SIG-M5 treated with dmso at 0.1 percent for 504 hours (cell line): ENCODE measurements around the gene CBX6.
"Not testable (repeated sequence)": the region's sequence is repeated elsewhere in the genome, so short reads cannot be mapped to it uniquely, and the experiment has no call there.

Source experiments
- DNase-seq: peaks from one replicate; lab custom pipeline; 2025; ENCODE audit not compliant: unreplicated experiment; lab: John Stamatoyannopoulos, UW

The CBX6 gene

DNA sequence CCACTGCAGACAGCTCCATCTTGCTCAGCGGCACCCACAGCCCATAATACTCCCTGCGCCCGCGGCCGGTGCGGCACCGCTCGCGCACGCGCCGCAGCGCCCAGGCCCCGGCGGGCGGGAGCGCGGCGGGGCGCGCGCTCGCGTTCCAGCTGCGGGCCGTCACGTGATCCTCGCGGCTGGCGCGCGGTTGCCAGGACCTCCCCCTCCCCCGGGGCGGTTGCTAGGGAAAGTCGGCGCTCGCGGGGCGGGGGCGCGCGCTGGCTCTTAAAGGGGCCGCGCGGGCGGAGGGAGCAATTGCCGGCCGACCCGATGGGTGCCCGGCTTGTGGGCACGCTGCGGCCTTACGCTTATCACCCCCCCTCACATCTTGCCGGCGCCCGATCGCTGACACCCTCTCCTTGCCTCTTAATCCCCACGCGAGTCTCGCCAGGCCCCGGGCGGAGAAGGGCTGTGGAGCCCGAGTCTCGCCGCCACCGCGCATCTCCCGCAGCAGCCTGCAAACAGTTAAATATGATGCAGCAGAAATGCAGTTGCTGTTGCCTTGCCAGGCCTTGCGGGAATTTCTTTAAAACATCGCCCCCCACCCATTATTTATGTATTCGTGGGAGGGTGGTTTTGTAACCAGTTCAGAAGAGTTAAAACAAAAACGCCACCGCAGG, at the start of gene CBX6:
CBX6 (minus strand) TSS at position 45 of the 659 bp plus-strand sequence; CDS start at position 19, 26 bp downstream.
- peak; percentile 83 for DNase-seq

DNA sequence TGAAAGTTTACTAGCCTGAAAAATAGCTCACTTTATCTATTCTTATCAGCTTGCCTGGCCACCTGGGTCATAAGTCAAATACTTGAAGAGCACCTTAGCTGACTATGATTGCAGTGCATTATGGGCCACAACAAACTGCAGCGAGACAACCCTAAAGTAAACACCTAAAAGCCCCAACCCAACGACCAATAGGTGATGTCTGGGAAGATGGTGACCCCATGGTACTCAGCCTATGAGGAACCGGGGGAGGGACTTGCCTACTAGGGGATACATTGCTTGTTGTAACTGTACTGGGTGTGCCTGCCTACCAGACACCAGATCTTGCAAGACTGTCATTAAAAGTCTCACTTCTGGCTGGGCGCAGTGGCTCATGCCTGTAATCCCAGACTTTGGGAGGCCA, 49.8 kb upstream of the CBX6 start:
- DNase-seq = no peak

DNA sequence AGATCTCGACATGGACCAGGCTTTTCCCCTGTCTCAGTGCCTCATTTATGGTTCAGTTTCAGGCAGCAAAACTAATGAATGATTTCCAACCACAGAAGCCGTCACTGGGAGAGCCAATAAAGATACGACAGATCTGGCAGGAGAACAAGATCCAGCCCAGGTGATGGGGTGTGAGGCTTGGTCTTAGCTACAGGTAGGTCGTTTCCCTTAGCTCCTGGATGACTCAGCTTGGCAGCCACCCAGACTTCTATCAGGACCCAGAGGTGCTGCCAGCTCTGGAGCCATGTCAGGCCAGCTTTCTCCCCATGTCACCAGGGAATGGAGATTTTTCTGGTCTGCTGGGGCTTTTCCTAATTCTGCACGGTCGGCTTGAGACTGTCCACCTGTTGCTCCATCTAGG, 49.1 kb upstream of the CBX6 start:
- no peak for DNase-seq

DNA sequence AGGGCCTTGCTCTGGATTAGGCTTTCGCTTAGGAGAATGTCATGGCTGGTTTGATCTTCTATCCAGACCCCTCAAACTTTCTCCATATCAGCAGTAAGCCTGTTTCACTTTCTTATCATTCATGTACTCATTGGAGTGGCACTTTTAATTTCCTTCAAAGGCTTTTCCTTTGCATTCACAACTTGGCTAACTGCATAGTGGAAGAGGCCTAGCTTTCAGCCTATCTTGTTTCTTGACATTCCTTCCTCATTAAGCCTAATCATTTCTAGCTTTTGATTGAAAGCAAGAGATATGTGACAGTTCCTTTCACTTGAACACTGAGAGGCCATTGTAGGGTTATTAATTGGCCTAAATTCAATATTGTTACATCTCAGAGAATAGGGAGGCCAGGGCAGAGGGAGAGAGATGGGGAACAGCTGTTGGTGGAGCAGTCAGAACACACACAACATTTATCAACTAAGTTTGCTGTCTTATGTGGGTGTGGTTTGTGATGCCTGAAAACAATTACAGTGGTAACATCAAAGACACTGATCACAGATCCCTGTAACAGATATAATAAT, 47.7 kb upstream of the CBX6 start:
- no peak for DNase-seq

DNA sequence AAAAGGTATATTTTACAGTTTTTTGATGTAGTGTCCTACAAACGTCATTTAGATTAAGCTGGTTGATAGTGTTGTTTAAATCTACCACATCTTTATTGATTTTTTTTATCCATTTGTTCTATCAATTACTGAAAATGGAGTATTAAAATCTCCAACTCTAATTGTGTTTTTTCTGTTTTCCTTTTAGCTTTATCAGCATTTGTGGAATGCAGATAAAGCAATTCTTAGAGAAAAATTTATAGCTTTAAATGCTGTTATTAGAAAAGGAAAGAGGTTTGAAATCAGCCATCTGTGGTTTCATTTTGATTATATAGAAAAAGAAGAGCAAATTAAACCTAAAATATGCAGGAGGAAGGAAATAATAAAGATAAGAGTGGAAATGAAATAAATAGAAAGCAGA, 39.4 kb upstream of the CBX6 start:
- no peak for DNase-seq

DNA sequence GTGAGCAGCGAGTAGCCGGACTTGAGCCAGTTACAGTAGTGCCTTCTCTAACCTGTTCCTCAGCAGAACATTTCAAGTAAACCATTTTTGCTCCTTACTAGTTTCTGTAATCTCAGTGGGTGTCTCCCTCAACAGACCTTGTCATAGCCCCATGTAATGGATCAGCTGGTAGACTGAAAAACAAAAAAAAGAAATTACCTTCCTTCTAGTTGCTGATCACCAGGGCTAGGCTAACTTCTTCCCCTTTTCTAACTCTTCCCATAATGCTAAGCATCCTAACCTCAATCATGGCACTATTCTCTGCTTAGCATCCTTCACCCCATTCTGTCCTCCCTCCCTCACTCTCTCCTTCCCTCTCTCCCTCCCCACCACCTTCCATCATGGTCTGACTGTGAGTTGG, 35.8 kb upstream of the CBX6 start:
- no peak for DNase-seq

DNA sequence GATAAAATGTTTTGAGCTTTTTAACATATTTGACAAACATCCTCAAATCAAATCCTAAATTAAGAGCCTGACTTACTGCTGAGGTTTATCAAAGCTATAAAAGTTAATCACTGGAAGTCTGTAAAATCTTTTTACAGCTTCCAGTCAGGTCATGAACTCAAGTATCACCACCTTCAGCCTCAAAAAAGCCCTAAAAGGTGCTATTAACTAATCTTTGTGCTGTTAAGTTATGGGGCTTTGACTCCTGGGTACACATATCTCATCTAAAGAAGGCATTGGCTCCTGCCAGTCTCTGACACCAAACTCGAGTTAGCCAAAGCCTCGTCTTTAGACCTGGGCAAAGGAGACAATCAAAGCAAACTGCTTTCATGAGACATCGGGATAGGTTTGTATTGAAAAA, 34.0 kb upstream of the CBX6 start:
- no peak for DNase-seq

DNA sequence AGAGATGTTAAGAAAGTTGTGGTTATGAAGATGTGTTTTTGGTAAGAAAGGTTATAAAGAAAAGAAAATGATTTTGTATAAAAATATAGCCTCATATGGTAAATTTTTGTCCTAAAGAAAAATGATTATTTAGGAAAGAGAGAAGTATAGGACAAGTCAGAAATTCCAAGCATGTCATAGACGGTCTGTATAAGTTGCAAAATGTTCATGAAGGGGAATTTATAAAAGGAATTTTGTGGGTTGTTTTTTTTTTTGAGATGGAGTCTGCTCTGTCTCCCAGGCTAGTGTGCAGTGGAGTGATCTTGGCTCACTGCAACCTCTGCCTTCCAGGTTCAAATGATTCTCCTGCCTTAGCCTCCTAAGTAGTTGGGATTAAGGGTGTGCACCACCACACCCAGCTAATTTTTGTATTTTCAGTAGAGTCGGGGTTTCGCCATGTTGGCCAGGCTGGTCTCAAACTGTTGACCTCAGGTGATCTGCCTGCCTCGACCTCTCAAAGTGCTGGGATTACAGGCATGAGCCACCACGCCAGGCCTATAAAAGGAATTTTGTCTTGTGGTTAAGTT, 32.1 kb upstream of the CBX6 start:
- DNase-seq = not testable (repeated sequence)

DNA sequence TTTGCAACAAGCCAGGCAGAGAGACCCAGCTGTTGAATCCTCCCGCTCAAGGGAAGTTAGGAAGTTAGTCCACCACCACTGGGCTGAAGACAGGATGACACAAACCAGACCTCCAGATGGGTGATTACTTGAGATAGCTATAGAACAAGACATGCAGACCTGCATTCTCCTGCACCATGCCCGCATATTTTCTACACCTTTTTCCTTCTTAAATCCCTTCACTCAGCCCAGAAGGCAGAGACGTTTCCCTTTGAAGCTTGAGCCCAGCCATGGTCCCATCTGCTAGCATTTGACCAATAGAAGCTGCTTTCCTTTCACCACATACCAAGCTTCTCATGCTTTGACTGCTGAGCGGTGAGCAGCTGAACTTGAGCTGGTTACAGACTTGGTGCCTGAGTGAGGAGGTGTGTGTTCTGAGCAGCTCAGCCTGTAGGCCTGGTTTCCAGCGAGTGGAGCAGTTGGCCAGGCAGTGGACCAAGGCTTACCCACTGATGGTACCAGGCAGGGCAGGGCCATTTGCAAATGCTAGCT, 29.2 kb upstream of the CBX6 start:
- no peak for DNase-seq

DNA sequence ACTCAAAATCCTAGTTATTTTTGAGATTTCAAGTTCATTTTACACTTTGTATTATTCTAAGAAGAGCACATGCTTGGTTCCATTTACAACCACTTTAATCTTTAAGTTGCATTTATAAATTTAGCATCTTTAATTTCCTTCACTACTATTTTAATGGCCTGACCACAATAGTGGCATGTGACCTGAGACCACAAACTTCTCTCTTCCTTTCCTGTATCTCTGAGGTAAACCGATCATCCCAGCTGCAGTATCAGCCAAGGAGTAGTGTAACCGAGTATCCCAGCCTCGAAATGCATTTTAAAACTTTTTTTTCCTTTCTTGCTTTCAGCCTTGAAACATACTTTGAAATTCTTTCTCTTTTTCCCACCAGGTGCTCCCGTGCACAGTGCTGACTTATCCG, 28.7 kb upstream of the CBX6 start:
- DNase-seq = no peak

DNA sequence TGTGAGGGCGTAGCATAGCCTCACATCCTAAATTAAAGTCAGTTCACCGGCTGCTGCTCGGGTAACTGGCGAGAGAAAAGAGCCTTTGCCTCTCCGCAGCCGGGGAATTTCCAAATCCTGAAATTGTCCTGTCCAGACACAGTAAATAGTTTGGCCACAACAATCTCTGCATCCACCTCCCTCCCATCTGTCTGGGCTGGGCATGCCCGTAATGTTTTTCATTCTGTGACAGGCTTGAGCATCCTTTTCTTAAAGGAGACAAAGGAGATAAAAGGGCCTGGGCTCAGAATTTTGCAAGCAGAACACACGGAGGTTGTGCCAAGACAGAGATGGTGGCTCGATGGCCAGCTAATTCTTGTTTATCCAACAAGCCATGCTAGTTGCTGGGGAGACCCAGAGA, 19.2 kb upstream of the CBX6 start:
- DNase-seq = no peak

DNA sequence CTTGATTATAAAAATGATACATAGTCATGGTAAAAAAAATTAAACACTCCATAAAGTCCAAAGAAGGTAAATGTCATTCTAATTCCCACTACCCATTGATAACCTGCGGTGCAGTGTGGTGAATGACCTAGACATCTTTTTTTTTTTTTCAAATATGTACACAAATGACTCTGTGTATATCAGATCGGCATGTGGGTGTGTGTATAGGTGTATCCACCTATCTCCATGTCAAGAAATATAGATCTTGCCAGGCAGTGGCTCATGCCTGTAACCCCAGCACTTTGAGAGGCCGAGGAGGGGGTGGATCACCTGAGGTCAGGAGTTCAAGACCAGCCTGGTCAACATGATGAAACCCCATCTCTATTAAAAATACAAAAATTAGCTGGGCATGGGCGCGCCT, 18.4 kb upstream of the CBX6 start:
- no peak for DNase-seq

DNA sequence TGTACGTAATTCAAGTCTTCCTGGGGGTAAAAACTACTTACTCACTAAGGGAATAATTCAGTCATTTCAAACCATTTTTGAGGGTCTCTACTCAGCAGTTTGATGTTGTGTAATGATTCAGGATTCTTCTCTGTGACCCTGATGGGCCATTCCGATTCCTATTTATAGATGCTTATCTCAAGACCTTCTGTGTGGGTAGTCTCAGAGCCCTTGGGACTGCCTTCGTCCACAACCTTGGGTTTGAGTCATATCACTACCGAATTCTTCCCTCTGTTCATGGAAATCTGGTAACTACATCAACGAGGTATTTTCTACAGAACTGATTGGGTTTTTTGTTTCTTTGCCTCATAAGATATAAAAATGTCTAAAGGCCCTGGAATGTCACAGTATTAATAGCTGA, 14.3 kb upstream of the CBX6 start:
- no peak for DNase-seq

DNA sequence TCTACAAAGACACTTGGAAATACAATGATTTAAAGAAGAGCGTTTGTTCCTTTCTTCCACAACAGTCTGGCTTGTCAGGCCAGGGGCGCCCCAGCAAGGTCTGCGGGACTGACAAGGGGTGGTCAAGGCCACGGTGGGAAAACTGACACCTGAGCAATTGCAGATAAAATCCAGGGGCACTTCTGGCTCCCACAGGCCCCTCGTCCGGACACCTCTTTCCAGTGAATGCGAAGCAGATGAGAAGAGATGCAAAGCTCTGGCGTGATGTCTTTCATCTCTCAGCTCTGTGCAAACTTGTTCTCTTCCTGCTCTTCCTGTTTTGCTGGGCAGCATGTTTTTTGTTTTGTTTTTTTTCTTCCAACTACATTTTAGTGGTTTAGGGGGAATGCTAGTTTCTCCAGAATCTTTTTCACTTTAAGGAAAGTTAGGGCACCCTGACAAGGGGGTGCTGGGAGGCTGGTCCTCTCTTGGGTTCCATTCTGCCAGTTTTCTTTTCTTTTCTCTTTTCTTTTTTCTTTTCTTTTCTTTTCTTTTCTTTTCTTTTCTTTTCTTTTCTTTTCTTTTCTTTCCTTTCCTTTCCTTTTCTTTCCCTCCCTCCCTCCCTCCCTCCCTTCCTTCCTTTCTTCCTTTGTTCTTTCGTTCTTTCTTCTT, 11.1 kb upstream of the CBX6 start:
- no peak for DNase-seq

DNA sequence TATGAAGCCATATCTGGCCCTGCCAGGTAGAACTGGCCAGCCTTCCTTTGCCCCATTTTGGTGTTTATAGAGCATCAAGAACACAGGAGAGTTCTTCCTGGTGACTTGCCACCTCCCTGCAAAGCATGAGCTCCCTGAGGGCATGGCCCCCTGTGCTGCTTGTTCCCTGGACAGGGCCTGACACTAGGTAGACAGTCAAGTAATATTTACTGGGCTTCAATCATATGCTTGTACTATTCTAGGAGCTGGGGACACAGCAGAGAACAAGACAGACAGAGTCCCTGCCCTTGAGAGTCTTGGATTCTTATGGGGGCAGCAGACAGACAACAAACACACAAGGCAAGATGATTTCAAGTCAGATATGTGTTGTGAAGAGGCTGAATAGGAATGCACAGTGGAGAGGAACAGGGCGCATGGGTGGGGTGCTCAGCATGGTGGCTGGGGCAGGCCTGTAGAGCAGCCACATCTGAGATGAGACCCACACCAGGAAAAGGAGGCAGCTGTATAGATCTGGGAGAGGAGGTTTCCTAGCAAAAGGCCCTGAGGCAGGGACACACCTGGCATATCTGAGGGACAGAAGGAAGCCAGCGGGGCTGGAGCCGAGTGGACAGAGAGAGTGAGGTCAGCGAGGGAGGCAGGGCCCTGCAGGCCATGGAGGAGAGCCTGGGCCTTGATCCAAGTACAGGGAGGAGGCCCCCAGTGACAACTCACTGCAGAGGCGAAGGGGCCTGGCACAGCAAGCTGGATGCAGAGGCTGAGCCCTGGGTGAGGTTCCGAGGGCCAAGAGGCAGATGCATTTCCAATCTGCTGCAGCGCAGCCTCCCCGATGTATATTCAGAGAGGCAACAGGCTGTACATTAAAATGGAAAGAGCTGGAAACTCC, 10.2 kb upstream of the CBX6 start:
- no peak for DNase-seq

DNA sequence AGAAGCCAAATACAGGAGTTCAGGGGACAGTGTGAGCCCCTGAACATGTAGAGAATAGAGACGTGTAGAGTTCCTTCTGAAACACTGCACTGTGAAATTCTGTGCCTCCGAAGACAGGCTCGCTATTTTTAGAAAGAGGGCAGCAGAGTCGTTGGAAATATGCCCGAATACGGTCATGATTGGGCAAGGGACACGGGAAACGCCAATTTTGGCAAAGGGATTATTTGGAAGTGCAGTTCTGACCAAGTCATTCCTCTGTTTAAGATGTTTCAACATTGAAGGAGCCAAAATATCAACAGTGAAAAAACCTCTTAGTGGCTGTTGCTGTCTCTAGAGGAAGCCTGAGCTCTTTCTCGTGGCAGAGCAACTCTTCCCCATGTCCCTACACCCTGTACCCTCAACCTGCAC, 9.5 kb upstream of the CBX6 start:
- DNase-seq = no peak

DNA sequence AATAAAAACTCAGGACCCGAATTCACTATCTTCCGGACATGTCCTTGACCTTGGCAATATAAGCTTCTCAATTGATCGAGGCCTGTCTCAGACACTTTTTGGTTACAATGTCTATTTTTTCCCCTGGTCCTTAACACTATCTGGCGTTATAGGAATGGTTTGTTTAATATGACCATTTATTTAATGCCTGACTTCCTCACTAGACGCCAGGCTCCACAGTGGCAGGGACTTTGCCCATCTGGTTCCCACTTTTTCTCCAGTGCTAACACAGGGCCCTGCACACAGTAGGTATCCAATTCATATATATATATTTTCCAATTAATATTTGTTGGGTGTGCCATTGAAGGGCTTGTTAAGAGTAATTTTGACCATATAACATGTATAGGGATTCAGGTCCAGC, 7.9 kb upstream of the CBX6 start:
- DNase-seq = no peak

DNA sequence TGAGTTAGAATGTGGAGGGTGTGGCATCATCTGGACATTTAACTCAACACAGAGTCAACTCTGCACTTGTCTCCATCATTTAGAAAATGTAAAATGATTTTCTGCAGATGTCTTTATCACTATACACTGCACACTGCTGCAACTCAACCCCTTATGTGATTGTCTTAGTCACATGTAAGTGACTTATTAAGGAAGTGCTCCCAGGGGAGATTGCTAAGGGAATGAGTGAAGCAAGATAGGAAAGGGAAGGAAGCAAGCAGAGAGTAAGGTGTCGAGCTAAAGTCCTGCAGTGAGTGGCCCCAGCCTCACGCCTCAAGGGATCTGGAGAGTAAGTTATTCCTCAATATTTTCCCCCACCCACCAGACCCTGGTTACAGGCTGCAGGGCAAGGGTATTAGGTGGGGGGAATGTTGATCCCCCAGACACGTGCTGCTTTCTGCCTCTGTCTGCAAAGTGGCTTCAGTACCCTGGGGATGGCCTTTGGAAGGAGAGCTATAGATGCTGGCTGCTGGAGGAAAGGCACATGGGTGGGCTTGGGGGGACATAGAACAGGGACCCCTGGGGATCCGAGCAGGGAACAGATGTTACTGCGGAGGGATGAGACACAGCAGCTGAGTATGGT, 7.2 kb upstream of the CBX6 start:
- no peak for DNase-seq

DNA sequence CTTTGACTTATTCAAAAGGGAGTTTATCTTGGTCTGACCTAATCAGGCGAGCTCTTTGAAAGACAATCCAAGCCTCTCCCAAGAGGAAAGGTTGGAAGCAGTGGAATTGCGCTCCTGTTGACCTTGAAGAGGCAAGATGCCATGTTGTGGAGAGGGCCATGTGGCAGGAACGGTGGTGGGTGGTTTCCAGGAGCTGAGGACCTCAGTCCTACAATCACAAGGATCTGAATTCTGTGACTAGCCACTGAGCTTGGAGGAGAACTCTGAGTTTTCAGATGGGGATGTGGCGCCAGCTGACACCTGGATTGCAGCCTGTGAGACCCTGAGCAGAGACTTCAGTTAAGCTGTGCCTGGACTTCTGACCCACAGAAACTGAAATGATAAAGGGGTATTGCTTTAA, 6.0 kb upstream of the CBX6 start:
- DNase-seq = no peak

DNA sequence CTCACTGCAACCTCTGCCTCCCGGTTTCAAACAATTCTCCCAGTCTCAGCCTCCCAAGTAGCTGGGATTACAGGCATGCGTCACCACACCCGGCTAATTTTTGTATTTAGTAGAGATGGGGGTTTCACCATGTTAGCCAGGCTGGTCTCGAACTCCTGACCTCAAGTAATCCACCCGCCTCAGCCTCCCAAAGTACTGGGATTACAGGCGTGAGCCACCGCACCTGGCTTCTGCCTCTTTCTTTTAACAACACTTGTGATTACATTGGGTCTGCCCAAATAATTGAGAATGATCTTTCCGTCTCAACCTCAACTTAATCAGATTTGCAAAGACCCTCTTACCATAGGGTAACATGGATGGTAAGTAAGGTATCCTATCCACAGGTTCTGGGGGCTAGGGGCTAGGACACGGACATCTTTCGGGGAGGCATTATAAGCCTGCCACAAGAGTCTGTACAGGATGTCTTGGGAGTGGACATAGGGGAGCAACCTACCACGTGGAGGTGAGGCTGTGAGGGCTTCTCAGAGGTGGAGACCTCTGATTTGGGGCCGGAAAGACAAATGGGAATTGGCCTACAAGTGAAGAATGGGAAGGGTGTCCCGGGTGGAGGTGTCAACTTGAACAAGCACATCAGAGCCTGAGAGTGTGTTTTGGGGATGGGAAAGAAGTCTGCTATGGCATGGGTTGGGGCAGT, 2.7 kb upstream of the CBX6 start:
- no peak for DNase-seq
